Liver (tissue), 9 donors: ENCODE data around the gene CHAD. TPM values are rescaled to one million over a fixed set of nuclear protein-coding genes. Genes with fewer than 3 reads are reported as not detected.

Source experiments
- DNase-seq: peaks from one replicate; pipeline ENCODE4 v3.0.0-alpha.2; 2017; ENCODE audit warnings: low spot score
- H3K27ac ChIP-seq, 2 donors: one replicate each; pipeline ENCODE4 v1.7.0; 2013; ENCODE audit warnings: inconsistent platforms in 2 of 2, low read length in 2 of 2, control low read depth in 1 of 2, low read depth in 1 of 2, mild to moderate bottlenecking in 1 of 2
- H3K27me3 ChIP-seq, 4 donors: one replicate each; pipeline versions ENCODE4 v1.6.1 to v1.7.0; 2013; ENCODE audit warnings: low read length in 3 of 4, inconsistent platforms in 1 of 4, mild to moderate bottlenecking in 1 of 4, moderate library complexity in 1 of 4; ENCODE audit not compliant: control insufficient read depth in 4 of 4, insufficient read depth in 4 of 4
- H3K36me3 ChIP-seq, 4 donors: one replicate each; pipeline versions ENCODE4 v1.6.1 to v1.7.0; 2013; ENCODE audit warnings: low read length in 3 of 4, mild to moderate bottlenecking in 3 of 4, low read depth in 1 of 4, moderate library complexity in 1 of 4; ENCODE audit not compliant: control insufficient read depth in 4 of 4, insufficient read depth in 3 of 4
- H3K4me1 ChIP-seq, 4 donors: one replicate each; pipeline versions ENCODE4 v1.6.1 to v1.7.0; 2013; ENCODE audit warnings: low read length in 3 of 4, mild to moderate bottlenecking in 3 of 4, moderate library complexity in 1 of 4; ENCODE audit not compliant: control insufficient read depth in 4 of 4, insufficient read depth in 4 of 4
- H3K4me3 ChIP-seq, 3 donors: one replicate each; pipeline versions ENCODE4 v1.6.1 to v1.7.0; 2013; ENCODE audit warnings: low read length in 3 of 3, control low read depth in 1 of 3, low read depth in 1 of 3, mild to moderate bottlenecking in 1 of 3
- H3K9ac ChIP-seq, 2 donors: one replicate each; pipeline ENCODE4 v1.7.0; 2013; ENCODE audit warnings: low read length in 2 of 2, mild to moderate bottlenecking in 2 of 2, moderate library complexity in 2 of 2, control low read depth in 1 of 2, low read depth in 1 of 2
- H3K9me3 ChIP-seq, 4 donors: one replicate each; pipeline versions ENCODE4 v1.6.1 to v1.7.0; 2013; ENCODE audit warnings: low read length in 3 of 4; ENCODE audit not compliant: control insufficient read depth in 4 of 4
- ATF3 ChIP-seq: IDR thresholded peaks from 2 replicates; pipeline ENCODE4 v1.6.1; 2016; ENCODE audit warnings: antibody characterized with exemption
- CTCF ChIP-seq: fragments of 150-350 bp; IDR thresholded peaks from 2 replicates; pipeline ENCODE4 v1.5.1; 2017; ENCODE audit warnings: improper control_type of control experiment, low read depth, low read length; ENCODE audit not compliant: missing input control
- FOXA1 ChIP-seq: IDR thresholded peaks from 2 replicates; pipeline ENCODE4 v1.6.1; 2016; ENCODE audit warnings: antibody characterized with exemption
- GABPA ChIP-seq, 2 donors: IDR thresholded peaks in 1 of 2; conservative IDR thresholded peaks in 1 of 2; 2 replicates each; pipeline ENCODE4 v1.6.1; 2016; ENCODE audit warnings: antibody characterized with exemption in 2 of 2, mild to moderate bottlenecking in 1 of 2, moderate library complexity in 1 of 2
- HNF4A ChIP-seq, 2 donors: conservative IDR thresholded peaks; 2 replicates each; pipeline ENCODE4 v1.6.1; 2016; ENCODE audit warnings: antibody characterized with exemption in 2 of 2, mild to moderate bottlenecking in 2 of 2
- HNF4G ChIP-seq: IDR thresholded peaks from 2 replicates; pipeline ENCODE4 v1.6.1; 2016; ENCODE audit warnings: antibody characterized with exemption
- MAX ChIP-seq: IDR thresholded peaks from 2 replicates; pipeline ENCODE4 v1.6.1; 2016; ENCODE audit warnings: antibody characterized with exemption
- NR2F2 ChIP-seq: IDR thresholded peaks from 2 replicates; pipeline ENCODE4 v1.6.1; 2016; ENCODE audit warnings: antibody characterized with exemption
- RAD21 ChIP-seq, 2 donors: IDR thresholded peaks; 2 replicates each; pipeline ENCODE4 v1.6.1; 2016; ENCODE audit warnings: antibody characterized with exemption in 2 of 2, mild to moderate bottlenecking in 2 of 2
- RXRA ChIP-seq, 2 donors: IDR thresholded peaks; 2 replicates each; pipeline ENCODE4 v1.6.1; 2017 to 2018; ENCODE audit warnings: antibody characterized with exemption in 2 of 2, mild to moderate bottlenecking in 1 of 2
- SP1 ChIP-seq: IDR thresholded peaks from 2 replicates; pipeline ENCODE4 v1.6.1; 2018; ENCODE audit warnings: antibody characterized with exemption, mild to moderate bottlenecking
- YY1 ChIP-seq: IDR thresholded peaks from 2 replicates; pipeline ENCODE4 v1.6.1; 2016; ENCODE audit warnings: antibody characterized with exemption, mild to moderate bottlenecking
- WGBS: extraction: QIAGEN DNeasy Blood & Tissue Kit; methylation state at CpG from one replicate; pipeline ENCODE4 v1.1.7; 2013; 5-methylcytosine and 5-hydroxymethylcytosine counted together
- polyA plus RNA-seq, 2 donors: library from polyadenylated mRNA; stranded (reverse) in 1 of 2; unstranded in 1 of 2; fragments of 200-250 nt in 1 of 2; fragments of >200 nt in 1 of 2; fragmentation: Nextera tagmentation in 1 of 2; extraction: Ambion mirVana in 1 of 2; gene quantifications; one replicate each; pipeline versions ENCODE4 v1.2.1 to v1.2.3, GENCODE V29; 2013 to 2015
- total RNA-seq, 2 donors: library from RNA; depleted of rRNA; stranded (reverse); fragments of >200 nt; gene quantifications; one replicate each; pipeline ENCODE4 v1.2.3, GENCODE V29; 2014
- donor health status: healthy.
- donor health status: healthy.
- donor health status: healthy.
- donor health status: healthy.
- donor health status: healthy.

Gene CHAD
- total and polyA plus RNA-seq, 4 donors = 0.51 to 3.3 (median 2.3) TPM

- Histone ChIP-seq H3K27ac (no peak overlapping the region), H3K27me3 (no peaks in the 10 kb centered on the region), H3K4me3 (no peak overlapping the region), H3K9me3 (no peaks in the 10 kb centered on the region), H3K9ac (no peak overlapping the region), H3K4me1 (peaks cover 2 to 15% (median 13%) of the 10 kb centered on the region in 4 donors), H3K36me3 (no peaks in the 10 kb centered on the region)
- TF ChIP-seq FOXA1 = no peak
- no peak for TF ChIP-seq HNF4A (conservative IDR thresholded peaks at IDR 0.05)
- TF ChIP-seq NR2F2 = no peak
- TF ChIP-seq YY1 = no peak
- no peak for DNase-seq
- WGBS = 92% methylated on average over 4 of the region's 4 CpGs
Observed at GRCh38 chr17:50517011-50517410, 48.3 kb upstream of the CHAD start.

GRCh38 chr17:50514936-50515702, 46.4 kb upstream of the CHAD start:
- WGBS = 83% methylated on average over 6 of the region's 6 CpGs
- Histone ChIP-seq H3K9ac (no peak overlapping the region), H3K27me3 (no peaks in the 10 kb centered on the region), H3K9me3 (no peaks in the 10 kb centered on the region), H3K36me3 (no peaks in the 10 kb centered on the region), H3K27ac (no peak overlapping the region), H3K4me3 (no peak overlapping the region), H3K4me1 (peaks cover 2 to 15% (median 13%) of the 10 kb centered on the region in 4 donors)
- DNase-seq = no peak
- TF ChIP-seq HNF4A (conservative IDR thresholded peaks at IDR 0.05) = peak; percentile 85 to 89
- peak; percentile 47 to 60 for TF ChIP-seq RXRA (IDR thresholded peaks at IDR 0.05)
- TF ChIP-seq SP1 = peak; percentile 78
- TF ChIP-seq CTCF = no peak
- TF ChIP-seq HNF4G = peak; percentile 59
- TF ChIP-seq RAD21 (IDR thresholded peaks at IDR 0.05) = peak in 1 of 2 donors; percentile 29
- no peak for TF ChIP-seq MAX
- no peak for TF ChIP-seq ATF3

- no peak overlapping the region for H3K27ac ChIP-seq
- H3K4me3 ChIP-seq = no peak overlapping the region
- DNase-seq = no peak
- 46% methylated on average over 3 of the region's 3 CpGs for WGBS
- H3K27me3 ChIP-seq = no peaks in the 10 kb centered on the region
- no peaks in the 10 kb centered on the region for H3K36me3 ChIP-seq
- H3K4me1 ChIP-seq = peaks cover 2 to 15% (median 13%) of the 10 kb centered on the region in 4 donors
- H3K9me3 ChIP-seq = no peaks in the 10 kb centered on the region
- H3K9ac ChIP-seq = no peak overlapping the region
- TF ChIP-seq GABPA (IDR thresholded peaks at IDR 0.05 in 1 of 2, conservative IDR thresholded peaks at IDR 0.05 in 1 of 2) = no peak
Observed at GRCh38 chr17:50514388-50514787, 45.7 kb upstream of the CHAD start.
